HUES48 (cell line): ENCODE results near the gene KRTAP9-7.

Source experiments
- H3K27ac ChIP-seq: one replicate; pipeline ENCODE4 v1.7.0; 2013; ENCODE audit warnings: low read depth, low read length, inconsistent platforms
- H3K27me3 ChIP-seq: 2 replicates; pipeline ENCODE4 v1.6.1; 2013; ENCODE audit warnings: mild to moderate bottlenecking, low read length; ENCODE audit not compliant: control insufficient read depth, insufficient read depth
- H3K36me3 ChIP-seq: 2 replicates; pipeline ENCODE4 v1.6.1; 2013; ENCODE audit warnings: low read length; ENCODE audit not compliant: control insufficient read depth, insufficient read depth
- H3K4me1 ChIP-seq: 2 replicates; pipeline ENCODE4 v1.6.1; 2013; ENCODE audit warnings: mild to moderate bottlenecking, low read length; ENCODE audit not compliant: control insufficient read depth, insufficient read depth
- H3K4me3 ChIP-seq: 2 replicates; pipeline ENCODE4 v1.5.1; 2013; ENCODE audit warnings: mild to moderate bottlenecking, low read depth, low read length
- H3K9ac ChIP-seq: 2 replicates; pipeline ENCODE4 v1.6.1; 2013; ENCODE audit warnings: mild to moderate bottlenecking, low read depth, low read length, moderate library complexity
- H3K9me3 ChIP-seq: 2 replicates; pipeline ENCODE4 v1.6.1; 2013; ENCODE audit warnings: low read length; ENCODE audit not compliant: control insufficient read depth, insufficient read depth

Gene KRTAP9-7

GRCh38 chr17:41324180-41325075, 48.9 kb downstream of the KRTAP9-7 start:
- H3K4me1 ChIP-seq: no peaks in the 10 kb centered on the region
- H3K9me3 ChIP-seq: peaks cover 8% of the 10 kb centered on the region; the same call in 1 of the 2 replicates
- H3K9ac ChIP-seq: no peak overlapping the region
- H3K27ac ChIP-seq: no peak overlapping the region
- H3K4me3 ChIP-seq: no peak overlapping the region
- H3K36me3 ChIP-seq: no peaks in the 10 kb centered on the region
- H3K27me3 ChIP-seq: no peaks in the 10 kb centered on the region

- Histone ChIP-seq H3K9ac (no peak overlapping the region), H3K27ac (no peak overlapping the region), H3K9me3 (peaks cover 4% of the 10 kb centered on the region; the same call in 1 of the 2 replicates), H3K27me3 (no peaks in the 10 kb centered on the region), H3K36me3 (no peaks in the 10 kb centered on the region), H3K4me1 (no peaks in the 10 kb centered on the region), H3K4me3 (no peak overlapping the region)
These were observed 49.6 kb downstream of the KRTAP9-7 start for GRCh38 chr17:41325126-41325525.

- no peaks in the 10 kb centered on the region for H3K9me3 ChIP-seq
- H3K4me3 ChIP-seq: no peak overlapping the region
- H3K27ac ChIP-seq: no peak overlapping the region
- H3K36me3 ChIP-seq: no peaks in the 10 kb centered on the region
- H3K9ac ChIP-seq: no peak overlapping the region
- no peaks in the 10 kb centered on the region for H3K27me3 ChIP-seq
- no peaks in the 10 kb centered on the region for H3K4me1 ChIP-seq
These were observed 50.1 kb downstream of the KRTAP9-7 start for GRCh38 chr17:41325611-41326010.
